ENCODE results near the gene MANF. TPM values are rescaled to one million over a fixed set of nuclear protein-coding genes. Genes with fewer than 3 reads are reported as not detected.
A peak's percentile ranks its signal among the peaks of the same experiment; 100 is the strongest.

The MANF gene
- total RNA-seq, 2 experiments from 2014 or later, result 140 to 182 TPM

DNA sequence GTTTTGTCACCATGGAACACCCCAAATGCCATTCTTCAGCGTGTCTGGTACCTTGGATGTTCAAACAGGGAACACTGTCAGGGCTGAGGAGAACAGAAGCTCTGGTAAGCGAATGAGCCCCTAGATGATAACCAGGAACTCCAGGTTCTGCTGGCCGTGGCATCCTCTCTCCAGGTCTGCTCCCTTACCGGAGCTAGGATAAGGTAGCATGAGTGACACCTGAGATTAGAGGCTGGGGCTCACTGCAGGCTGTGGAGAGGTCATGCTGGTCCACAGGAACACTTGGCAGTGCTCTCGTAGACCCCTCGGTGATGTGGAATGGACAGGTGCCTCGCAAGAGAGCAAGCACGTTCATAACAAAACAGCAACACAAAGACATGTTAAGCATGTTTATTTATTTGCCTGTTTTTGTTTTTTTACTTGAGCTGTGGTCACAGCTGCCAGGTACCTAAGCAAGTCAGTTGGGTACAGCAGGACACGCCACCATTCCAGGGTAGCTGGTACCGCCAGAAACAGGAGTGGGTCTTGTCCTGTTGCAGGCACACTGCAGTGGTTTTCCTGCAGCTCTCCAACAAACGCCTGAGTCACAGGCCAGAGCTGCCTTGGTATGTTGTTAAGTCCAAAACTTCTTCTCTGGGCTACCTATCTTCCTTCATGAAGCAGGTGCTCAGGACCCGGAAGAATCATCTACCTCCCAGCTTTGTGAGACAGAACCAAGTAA, 10.6 kb downstream of the MANF start:
- Mint-ChIP-seq H3K4me1 (peaks cover 48% of the 10 kb centered on the region), H3K4me3 (no peak overlapping the region), H3K36me3 (peaks cover 30% of the 10 kb centered on the region), H3K9me3 (ENCODE audit: low read depth) (no peaks in the 10 kb centered on the region), H3K27me3 (no peaks in the 10 kb centered on the region), H3K27ac (peak overlapping the region; percentile 73)
- CTCF ChIA-PET, result interaction anchor here (0.7 to 1.1 kb wide), 3 partner anchors 8 to 33 kb away, joined by 3 read pairs; no protein-coding TSS in a partner anchor
- ATAC-seq, result no peak
- DNase-seq, result no peak

DNA sequence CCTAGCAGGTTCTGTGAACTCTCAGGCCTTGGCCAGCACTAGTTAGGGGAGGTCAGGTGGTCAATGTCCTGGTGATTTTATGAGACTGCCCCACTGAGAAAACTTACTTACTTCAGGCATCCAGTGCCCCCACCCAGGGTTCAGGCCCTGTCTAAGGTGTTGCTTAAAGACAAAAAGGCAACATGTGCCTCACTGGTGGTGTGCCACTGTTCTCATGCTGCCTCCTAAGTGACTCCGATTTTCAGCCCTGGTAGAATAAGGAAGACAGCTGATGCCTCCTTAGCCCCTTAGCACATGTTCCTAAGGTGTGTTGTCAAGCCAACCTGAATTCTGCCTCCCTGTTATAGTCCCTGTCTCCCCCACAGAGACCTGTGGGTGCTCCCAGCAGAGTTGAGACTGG, 11.3 kb downstream of the MANF start:
- Mint-ChIP-seq H3K36me3 (peaks cover 30% of the 10 kb centered on the region), H3K4me1 (peaks cover 47% of the 10 kb centered on the region), H3K9me3 (ENCODE audit: low read depth) (no peaks in the 10 kb centered on the region), H3K27ac (peak overlapping the region; percentile 73), H3K27me3 (no peaks in the 10 kb centered on the region), H3K4me3 (no peak overlapping the region)
- CTCF ChIA-PET, result interaction anchor here (1.0 kb wide), 1 partner anchor 18 kb away, joined by 3 read pairs; no protein-coding TSS in a partner anchor
- DNase-seq (no peak), ATAC-seq (no peak)

DNA sequence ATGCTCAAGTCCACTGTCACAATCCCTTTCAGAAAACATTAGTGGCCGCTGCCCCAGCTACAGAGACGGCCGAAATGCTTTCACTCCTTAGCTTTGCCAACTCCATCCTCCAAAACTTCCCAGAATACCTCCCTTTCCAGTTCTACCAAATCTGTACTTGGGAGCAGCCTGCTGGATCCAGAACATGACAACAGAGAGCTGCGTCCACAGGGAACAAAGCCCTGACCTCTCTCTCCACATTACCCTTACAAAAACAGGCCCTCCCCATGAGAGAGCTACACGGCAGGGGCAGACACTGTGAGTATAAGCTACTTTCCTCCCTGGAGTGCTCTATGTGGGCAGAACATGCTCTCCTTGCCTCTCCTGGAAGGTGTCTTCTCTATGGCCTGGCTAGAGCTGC, 12.3 kb downstream of the MANF start:
- peaks cover 42% of the 10 kb centered on the region for H3K4me1 Mint-ChIP-seq
- no peak overlapping the region for H3K27ac Mint-ChIP-seq
- H3K9me3 Mint-ChIP-seq (ENCODE audit: low read depth), result no peaks in the 10 kb centered on the region
- no peaks in the 10 kb centered on the region for H3K27me3 Mint-ChIP-seq
- H3K36me3 Mint-ChIP-seq, result peaks cover 34% of the 10 kb centered on the region
- no peak overlapping the region for H3K4me3 Mint-ChIP-seq
- DNase-seq, result no peak
- CTCF ChIA-PET, result interaction anchor here (1.3 kb wide), 1 partner anchor 37 kb away, joined by 4 read pairs; no protein-coding TSS in a partner anchor
- ATAC-seq, result no peak

DNA sequence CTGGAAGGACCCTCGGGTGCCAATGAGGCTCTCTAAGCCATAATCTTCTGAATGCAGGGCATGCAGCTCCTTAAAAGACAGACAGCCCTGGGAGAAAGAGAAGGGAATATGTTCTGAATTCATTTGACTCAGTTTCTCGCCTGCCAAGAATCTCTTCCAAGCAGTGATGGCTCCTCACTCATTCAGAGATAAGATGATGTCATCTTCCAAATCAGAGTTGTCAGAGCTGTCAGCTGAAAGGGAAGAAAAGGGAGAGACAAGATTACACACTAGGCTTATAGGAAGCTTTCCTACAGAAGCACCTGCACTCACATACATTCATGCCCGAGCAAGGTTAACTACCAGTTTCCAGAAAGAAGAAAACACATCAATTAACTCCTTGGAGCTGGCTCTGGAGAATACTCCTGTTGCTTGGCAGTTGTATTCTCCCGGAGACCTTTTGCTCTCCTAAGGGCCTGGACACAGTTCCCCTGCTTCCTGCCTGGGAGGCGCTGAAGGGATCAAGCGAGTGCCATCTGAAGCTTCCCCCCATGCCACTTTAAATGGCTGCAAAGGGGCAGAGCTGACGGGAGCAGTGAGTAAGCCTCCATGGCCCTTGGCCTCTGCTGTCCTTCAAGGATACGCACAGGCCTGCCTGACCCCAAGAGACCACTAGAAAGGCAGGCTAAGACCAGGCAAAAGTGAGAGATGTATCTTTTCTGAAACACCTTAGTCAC, 13.7 kb downstream of the MANF start:
- H3K27me3 Mint-ChIP-seq, result no peaks in the 10 kb centered on the region
- CTCF ChIA-PET, result interaction anchor here (1.1 to 2.2 kb wide), 3 partner anchors 10 to 101 kb away, joined by 3 to 8 read pairs (median 5); partner anchors contain the start of gene DCAF1
- ATAC-seq, result no peak
- H3K4me1 Mint-ChIP-seq, result peaks cover 30% of the 10 kb centered on the region
- H3K4me3 Mint-ChIP-seq, result no peak overlapping the region
- no peaks in the 10 kb centered on the region for H3K9me3 Mint-ChIP-seq (ENCODE audit: low read depth)
- no peak for DNase-seq
- H3K36me3 Mint-ChIP-seq, result peaks cover 28% of the 10 kb centered on the region
- peak overlapping the region; percentile 25 for H3K27ac Mint-ChIP-seq

DNA sequence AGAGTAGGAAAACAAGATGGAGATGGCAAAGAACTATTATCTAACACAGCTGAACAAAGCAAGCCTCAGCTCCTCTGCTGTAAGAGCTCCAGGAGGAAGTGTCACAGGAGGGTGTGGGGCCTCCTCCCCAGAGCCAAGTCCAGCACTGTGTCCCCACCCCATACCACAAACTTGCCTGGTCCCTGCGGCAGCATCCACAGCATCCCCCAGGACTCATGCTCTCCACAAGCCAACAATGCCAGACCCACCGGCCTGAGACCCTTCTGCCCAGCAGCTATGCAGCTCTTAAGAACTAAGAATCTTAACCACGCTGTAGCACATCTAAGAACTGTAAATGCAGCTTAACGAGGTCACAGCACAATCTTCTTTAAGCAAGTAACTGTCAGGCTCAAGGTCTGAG, 15.1 kb downstream of the MANF start:
- CTCF ChIA-PET, result interaction anchor here (2.2 kb wide), 1 partner anchor 11 kb away, joined by 8 read pairs; no protein-coding TSS in a partner anchor
- no peak for DNase-seq
- Mint-ChIP-seq H3K4me3 (no peak overlapping the region), H3K9me3 (ENCODE audit: low read depth) (no peaks in the 10 kb centered on the region), H3K27ac (no peak overlapping the region), H3K4me1 (peaks cover 21% of the 10 kb centered on the region), H3K27me3 (no peaks in the 10 kb centered on the region), H3K36me3 (peaks cover 16% of the 10 kb centered on the region)
- no peak for ATAC-seq

DNA sequence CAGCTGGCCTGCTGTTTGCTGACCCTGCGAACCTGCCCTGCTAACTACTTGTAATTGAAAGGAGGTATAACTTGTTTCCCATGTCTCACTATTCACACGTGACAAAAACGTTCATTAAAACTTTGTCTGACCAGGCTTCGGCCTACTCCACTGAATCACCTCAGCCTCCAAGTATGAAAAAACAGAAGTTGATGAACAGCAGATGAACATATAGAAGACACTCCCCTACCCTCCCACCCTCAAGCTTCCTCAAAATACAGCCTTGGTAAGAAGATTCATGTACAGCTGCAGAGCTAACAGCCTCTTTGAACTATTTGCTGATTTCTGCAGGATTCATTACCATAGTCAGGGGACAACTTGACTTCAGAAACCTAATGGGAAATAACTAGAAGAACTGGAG, 16.6 kb downstream of the MANF start:
- H3K27me3 Mint-ChIP-seq, result no peaks in the 10 kb centered on the region
- no peak overlapping the region for H3K27ac Mint-ChIP-seq
- CTCF ChIA-PET, result interaction anchor here (0.6 kb wide), 1 partner anchor 10 kb away, joined by 3 read pairs; no protein-coding TSS in a partner anchor
- DNase-seq, result no peak
- H3K36me3 Mint-ChIP-seq, result peaks cover 15% of the 10 kb centered on the region
- peaks cover 9% of the 10 kb centered on the region for H3K4me1 Mint-ChIP-seq
- no peak for ATAC-seq
- no peak overlapping the region for H3K4me3 Mint-ChIP-seq
- no peaks in the 10 kb centered on the region for H3K9me3 Mint-ChIP-seq (ENCODE audit: low read depth)

DNA sequence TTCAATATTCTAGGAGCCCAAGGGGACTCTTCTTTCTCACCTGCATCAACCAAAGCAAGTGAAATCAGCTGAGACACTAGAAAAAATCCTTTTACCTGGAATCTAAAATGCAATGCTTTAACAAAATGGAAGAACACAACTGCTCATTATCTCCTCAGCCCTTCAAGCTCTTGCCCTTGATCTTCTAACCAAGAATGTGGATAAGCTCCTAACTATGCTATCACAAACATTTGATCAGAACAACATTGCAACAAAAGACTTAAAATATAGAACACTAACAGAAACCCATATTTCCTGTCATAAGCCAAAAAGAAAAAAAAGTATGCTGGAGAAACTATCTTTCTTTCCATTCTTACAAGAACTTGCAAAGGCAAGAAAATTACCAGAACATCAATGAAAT, 18.6 kb downstream of the MANF start:
- Mint-ChIP-seq H3K4me3 (no peak overlapping the region), H3K27ac (no peak overlapping the region), H3K27me3 (no peaks in the 10 kb centered on the region), H3K4me1 (peaks cover 11% of the 10 kb centered on the region), H3K36me3 (peaks cover 12% of the 10 kb centered on the region), H3K9me3 (ENCODE audit: low read depth) (no peaks in the 10 kb centered on the region)
- CTCF ChIA-PET, result interaction anchor here (0.8 kb wide), 1 partner anchor 8 kb away, joined by 3 read pairs; no protein-coding TSS in a partner anchor
- DNase-seq (no peak), ATAC-seq (no peak)

DNA sequence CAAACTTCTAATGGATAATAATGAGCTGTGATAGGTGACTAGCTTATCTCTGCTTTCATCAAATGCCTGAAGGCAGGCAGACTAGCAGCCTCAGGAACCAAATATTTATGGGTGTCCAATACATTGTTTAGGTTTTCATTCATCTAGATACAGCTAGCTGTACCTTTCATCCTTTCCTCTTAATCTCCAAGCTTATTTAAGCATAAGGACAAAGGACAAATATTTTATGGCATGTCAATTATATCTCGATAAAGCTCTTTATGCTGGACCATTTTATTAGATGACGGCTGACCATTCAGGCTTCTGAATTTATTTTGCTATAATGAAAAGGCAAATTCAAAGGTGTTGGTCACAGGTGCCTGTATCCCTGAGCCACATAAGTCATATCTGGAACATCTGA, 22.9 kb downstream of the MANF start:
- ATAC-seq, result no peak
- H3K36me3 Mint-ChIP-seq, result peaks cover 26% of the 10 kb centered on the region

DNA sequence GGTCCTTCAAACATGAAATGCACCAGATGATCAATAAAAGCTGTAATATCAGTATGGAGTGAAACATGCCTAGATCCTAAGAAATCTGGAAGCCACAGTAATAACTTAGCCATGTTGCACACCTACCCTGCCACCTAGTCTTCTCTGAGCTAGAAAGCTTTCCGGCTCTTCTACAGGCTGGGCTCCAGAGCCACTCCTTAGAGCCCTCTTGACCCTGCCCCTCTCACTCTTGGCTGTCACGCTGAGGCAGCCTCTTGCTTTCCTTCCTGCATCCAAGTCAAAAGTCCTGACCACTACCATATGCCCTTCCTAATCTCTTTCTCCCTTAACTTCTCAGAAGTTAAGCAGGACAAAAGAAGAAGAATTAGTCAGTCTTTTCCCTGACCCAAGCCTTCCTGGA, 23.7 kb downstream of the MANF start:
- H3K4me3 Mint-ChIP-seq, result no peak overlapping the region
- H3K27me3 Mint-ChIP-seq, result no peaks in the 10 kb centered on the region
- H3K4me1 Mint-ChIP-seq, result peaks cover 9% of the 10 kb centered on the region
- H3K27ac Mint-ChIP-seq, result no peak overlapping the region
- no peaks in the 10 kb centered on the region for H3K9me3 Mint-ChIP-seq (ENCODE audit: low read depth)
- H3K36me3 Mint-ChIP-seq, result peaks cover 25% of the 10 kb centered on the region
- ATAC-seq, result no peak
- no peak for DNase-seq
- CTCF ChIA-PET, result no interaction called here

More for the DNA sequence above, 22.9 kb downstream of the MANF start:
- H3K9me3 Mint-ChIP-seq (ENCODE audit: low read depth), result no peaks in the 10 kb centered on the region
- CTCF ChIA-PET, result interaction anchor here (0.6 to 1.1 kb wide), 3 partner anchors 8 to 27 kb away, joined by 3 to 5 read pairs (median 3); no protein-coding TSS in a partner anchor
- H3K27me3 Mint-ChIP-seq, result no peaks in the 10 kb centered on the region
- no peak for DNase-seq
- H3K4me3 Mint-ChIP-seq, result no peak overlapping the region
- H3K27ac Mint-ChIP-seq, result no peak overlapping the region
- H3K4me1 Mint-ChIP-seq, result peaks cover 11% of the 10 kb centered on the region

DNA sequence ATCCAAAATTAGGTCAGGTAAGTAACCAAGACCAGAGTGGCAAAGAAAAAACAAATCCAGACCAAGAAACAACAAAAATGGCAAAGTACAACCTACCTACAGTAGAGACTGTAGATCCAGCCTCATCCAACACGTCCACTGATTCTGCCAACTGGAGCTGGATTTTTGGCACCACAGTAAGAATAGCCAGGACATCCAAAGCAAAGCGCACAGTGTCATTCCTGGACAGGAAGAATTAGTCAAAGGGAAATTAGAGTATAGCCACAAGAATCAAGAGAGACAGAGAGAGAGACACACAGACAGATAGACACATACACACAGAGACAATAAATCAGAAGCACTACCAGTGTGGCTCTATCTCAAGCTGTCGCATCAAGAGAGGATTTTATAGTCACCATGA, 37.1 kb downstream of the MANF start:
- H3K4me1 Mint-ChIP-seq, result peaks cover 10% of the 10 kb centered on the region
- peak overlapping the region; percentile 14 for H3K27ac Mint-ChIP-seq
- H3K36me3 Mint-ChIP-seq, result peaks cover 20% of the 10 kb centered on the region
- no peaks in the 10 kb centered on the region for H3K27me3 Mint-ChIP-seq
- CTCF ChIA-PET, result interaction anchor here (0.7 to 1.9 kb wide), 2 partner anchors 9 to 33 kb away, joined by 3 to 5 read pairs; no protein-coding TSS in a partner anchor
- ATAC-seq (no peak), DNase-seq (no peak)
- H3K4me3 Mint-ChIP-seq, result no peak overlapping the region
- H3K9me3 Mint-ChIP-seq (ENCODE audit: low read depth), result no peaks in the 10 kb centered on the region

DNA sequence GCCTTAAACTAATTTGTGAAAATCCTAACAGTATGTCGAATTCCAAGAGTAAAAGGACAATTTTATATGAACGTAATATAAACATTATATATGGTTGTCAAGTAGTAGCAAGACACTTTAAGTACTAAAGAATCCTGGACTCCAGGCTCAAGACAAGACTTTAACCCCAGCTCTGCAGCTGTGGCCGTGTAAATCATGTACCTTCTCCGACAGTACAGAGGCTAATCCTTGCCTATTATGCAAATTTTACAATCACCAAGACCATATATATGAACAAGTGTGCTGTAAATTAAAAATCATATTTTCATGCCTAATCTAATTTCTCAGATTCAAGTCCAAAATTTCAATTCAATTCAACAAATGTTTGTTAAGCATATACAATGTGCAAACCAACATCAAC, 41.8 kb downstream of the MANF start:
- Mint-ChIP-seq H3K36me3 (peaks cover 20% of the 10 kb centered on the region), H3K4me3 (no peak overlapping the region), H3K9me3 (ENCODE audit: low read depth) (no peaks in the 10 kb centered on the region), H3K27me3 (no peaks in the 10 kb centered on the region), H3K27ac (no peak overlapping the region), H3K4me1 (peaks cover 10% of the 10 kb centered on the region)
- ATAC-seq (no peak), DNase-seq (no peak)
- CTCF ChIA-PET, result no interaction called here

DNA sequence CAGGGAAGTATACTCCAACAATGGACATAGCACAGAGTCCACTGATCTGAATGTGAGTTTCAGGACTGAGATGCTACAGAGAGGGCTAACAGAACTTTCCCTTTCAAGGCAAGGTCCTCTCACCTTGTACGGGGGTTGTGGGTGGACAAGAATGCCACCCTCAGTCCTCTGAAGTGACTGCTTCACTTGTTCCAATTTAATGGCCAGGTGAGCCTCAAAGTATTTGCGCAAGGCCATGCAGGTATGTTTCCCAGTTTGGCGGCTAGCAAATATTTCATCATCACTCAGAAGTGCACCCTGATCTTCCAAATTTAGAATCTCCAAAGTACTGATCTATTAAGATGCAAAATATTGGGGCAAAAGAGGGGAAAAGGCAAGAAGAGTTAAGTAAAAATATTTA, 44.0 kb downstream of the MANF start:
- CTCF ChIA-PET, result interaction anchor here (0.8 to 0.9 kb wide), 2 partner anchors 9 to 34 kb away, joined by 3 read pairs; no protein-coding TSS in a partner anchor
- no peak overlapping the region for H3K4me3 Mint-ChIP-seq
- H3K9me3 Mint-ChIP-seq (ENCODE audit: low read depth), result no peaks in the 10 kb centered on the region
- H3K27ac Mint-ChIP-seq, result no peak overlapping the region
- peaks cover 20% of the 10 kb centered on the region for H3K36me3 Mint-ChIP-seq
- DNase-seq, result no peak
- H3K4me1 Mint-ChIP-seq, result no peaks in the 10 kb centered on the region
- H3K27me3 Mint-ChIP-seq, result no peaks in the 10 kb centered on the region
- no peak for ATAC-seq

DNA sequence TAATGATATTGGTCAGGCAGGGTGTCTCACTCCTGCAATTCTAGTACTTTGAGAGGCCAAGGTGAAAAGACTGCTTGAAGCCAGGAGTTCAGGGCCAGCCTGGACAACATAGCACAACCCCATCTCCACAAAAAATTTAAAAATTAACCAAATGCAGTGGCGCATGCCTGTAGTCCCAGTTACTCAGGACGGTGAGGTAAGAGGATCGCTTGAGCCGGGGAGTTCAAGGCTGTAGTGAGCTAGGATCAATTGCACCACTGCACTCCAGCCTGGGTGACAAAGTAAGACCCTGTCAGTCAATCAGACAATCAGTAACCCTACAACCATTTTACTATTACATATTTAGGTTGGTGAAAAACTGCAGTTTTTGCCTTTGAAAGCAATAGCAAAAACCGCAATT, 49.0 kb downstream of the MANF start:
- Mint-ChIP-seq H3K4me3 (no peak overlapping the region), H3K27me3 (no peaks in the 10 kb centered on the region), H3K27ac (no peak overlapping the region), H3K9me3 (ENCODE audit: low read depth) (no peaks in the 10 kb centered on the region), H3K36me3 (peaks cover 16% of the 10 kb centered on the region), H3K4me1 (peaks cover 3% of the 10 kb centered on the region)
- ATAC-seq (no peak), DNase-seq (no peak)
- CTCF ChIA-PET, result interaction anchor here (1.0 to 2.3 kb wide), 14 partner anchors 10 to 863 kb away, joined by 3 to 13 read pairs (median 4); partner anchors contain the start of gene DCAF1

Measured in activated CD8-positive, alpha-beta memory T cell treated with anti-CD3 and anti-CD28 coated beads, Interleukin-2, amount 10 ng/mL, durations not matched to agents 7 days and 5 days (primary cell).